GM21619 (cell line): ENCODE measurements around the gene ACOT9.
"Not testable (repeated sequence)": the region's sequence is repeated elsewhere in the genome, so short reads cannot be mapped to it uniquely, and the experiment has no call there.

Experiments used
- ATAC-seq: cut with Tn5 transposase; IDR thresholded peaks from one replicate; pipeline ENCODE4 v1.9.1; 2021; ENCODE audit not compliant: unreplicated experiment

Gene ACOT9, protein sequence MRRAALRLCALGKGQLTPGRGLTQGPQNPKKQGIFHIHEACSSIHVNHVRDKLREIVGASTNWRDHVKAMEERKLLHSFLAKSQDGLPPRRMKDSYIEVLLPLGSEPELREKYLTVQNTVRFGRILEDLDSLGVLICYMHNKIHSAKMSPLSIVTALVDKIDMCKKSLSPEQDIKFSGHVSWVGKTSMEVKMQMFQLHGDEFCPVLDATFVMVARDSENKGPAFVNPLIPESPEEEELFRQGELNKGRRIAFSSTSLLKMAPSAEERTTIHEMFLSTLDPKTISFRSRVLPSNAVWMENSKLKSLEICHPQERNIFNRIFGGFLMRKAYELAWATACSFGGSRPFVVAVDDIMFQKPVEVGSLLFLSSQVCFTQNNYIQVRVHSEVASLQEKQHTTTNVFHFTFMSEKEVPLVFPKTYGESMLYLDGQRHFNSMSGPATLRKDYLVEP

DNA sequence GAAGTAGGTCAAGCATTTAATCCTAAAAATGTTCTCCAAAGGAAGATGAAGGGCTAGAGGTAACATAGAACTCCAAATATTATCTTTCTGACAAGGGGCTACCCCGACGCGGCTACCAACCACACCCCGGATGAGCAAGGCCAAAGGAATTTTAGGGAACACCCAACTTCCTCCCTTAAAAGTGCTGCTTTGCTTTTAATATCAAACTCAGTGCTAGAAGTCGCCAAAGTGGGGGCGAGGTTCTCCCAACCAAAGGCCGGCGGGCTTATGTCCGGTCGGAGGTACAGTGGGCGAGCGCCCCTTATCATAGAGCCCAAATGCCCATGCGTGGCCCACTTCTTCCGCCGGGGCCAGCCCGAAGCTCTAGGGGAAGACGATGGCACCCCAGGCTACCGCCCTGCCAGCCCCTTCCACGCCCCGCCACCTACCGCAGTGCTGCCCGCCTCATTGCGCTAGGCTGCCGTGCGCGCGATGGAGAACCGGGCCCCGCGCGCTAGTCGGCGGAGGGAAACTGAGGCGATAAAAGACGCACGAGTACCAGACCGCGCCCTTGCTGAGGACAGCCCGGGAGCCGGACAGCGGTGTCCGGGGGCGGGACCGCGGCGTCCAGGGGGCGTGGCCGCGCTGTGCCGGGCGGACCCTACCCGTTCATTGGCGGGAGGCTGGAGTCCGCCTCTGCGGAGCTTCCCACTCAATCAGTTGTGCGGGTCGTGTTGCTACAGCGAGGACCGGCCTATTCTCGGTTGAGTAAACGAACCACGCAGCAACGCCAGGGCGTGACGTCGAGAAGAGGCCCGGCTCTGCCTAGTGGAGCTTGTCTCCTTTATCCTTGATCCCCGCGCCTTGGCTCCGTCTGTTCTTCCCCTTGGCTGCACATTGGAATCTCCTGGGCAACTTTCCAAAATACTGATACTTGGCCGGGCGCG lies at the start of gene ACOT9:
ACOT9 (minus strand) TSS at position 580 of the 926 bp plus-strand sequence; CDS start at position 448, 132 bp downstream.
- ATAC-seq: peak; percentile 95

- ATAC-seq: no peak
Measured at GRCh38 chrX:23790155-23790497, 47.0 kb upstream of the ACOT9 start.

DNA sequence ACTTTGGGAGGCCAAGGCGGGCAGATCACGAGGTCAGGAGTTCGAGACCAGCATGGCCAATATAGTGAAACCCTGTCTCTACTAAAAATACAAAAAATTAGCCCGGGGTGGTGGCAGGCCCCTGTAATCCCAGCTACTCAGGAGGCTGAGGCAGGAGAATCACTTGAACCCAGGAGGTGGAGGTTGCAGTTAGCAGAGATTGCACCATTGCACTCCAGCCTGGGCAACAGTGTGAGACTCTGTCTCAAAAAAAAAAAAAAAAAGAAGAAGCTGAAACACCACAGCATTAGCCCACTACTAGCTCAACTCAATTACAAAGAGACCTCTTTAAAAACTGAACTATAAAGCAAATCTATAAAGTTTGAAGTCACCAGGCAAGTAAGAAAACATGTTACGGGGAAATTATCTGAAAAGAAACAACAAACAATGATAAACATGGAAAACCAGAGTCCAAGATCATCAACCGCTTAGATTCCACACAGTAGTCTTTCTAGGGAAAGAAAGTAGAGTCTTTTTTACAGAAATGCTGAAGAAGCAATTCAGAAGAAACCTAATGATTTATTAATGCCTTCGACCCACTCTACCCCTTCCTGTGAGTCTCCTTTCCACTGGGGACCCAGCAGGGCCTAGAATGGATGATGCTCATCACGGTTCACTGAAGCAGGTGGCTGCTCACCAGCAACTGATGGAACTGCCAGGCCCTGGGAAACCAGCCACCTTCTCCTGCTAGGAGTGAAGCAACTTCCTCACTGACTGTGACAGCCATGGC lies 46.5 kb upstream of the ACOT9 start:
- no peak for ATAC-seq

DNA sequence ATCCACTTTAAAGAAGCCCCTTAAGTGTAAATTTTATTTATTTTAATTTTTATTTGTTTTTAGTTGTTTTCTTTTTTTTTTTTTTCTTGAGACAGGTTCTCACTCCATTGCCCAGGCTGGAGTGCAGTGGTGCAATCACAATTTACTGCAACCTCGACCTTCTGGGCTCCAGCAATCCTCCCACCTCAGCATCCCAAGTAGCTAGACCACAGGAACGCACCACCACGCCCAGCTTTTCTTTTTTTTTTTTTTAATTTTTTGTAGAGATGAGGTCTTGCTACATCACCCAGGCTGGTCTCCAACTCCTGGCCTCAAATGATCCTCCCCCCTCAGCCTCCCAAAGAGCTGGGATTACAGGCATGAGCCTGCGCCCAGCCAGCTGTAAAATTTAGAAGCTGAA lies 45.9 kb upstream of the ACOT9 start:
- no peak for ATAC-seq

GRCh38 chrX:23788521-23788920 lies 45.4 kb upstream of the ACOT9 start:
- peak; percentile 57 for ATAC-seq

DNA sequence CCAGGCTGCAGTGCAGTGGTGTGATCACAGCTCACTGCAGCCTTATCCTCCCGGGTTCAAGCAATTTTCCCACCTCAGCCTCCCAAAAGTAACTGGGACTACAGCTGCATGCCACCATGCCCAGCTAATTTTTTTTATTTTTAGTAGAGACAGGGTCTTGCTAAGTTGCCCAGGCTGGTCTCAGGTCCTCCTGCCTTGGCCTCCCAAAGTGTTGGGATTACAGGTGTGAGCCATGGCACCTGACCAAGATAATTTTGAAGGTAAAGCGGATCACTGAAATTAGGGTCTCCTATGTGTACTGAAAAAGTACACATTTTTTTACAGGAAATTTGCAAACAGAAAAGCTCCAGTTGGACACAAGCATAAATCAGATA lies 44.7 kb upstream of the ACOT9 start:
- ATAC-seq: no peak

- no peak for ATAC-seq
Measured at GRCh38 chrX:23786268-23786815, 43.3 kb upstream of the ACOT9 start.

DNA sequence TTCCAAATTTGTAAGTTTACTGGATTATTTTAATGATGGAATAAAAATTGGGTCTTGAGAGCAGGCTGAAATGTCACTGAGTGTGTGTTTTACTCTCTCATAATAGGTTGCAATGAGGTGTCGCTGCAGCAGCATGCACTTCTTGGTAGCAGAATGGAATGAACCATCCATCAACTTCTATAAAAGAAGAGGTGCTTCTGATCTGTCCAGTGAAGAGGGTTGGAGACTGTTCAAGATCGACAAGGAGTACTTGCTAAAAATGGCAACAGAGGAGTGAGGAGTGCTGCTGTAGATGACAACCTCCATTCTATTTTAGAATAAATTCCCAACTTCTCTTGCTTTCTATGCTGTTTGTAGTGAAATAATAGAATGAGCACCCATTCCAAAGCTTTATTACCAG lies 42.5 kb upstream of the ACOT9 start:
- no peak for ATAC-seq

DNA sequence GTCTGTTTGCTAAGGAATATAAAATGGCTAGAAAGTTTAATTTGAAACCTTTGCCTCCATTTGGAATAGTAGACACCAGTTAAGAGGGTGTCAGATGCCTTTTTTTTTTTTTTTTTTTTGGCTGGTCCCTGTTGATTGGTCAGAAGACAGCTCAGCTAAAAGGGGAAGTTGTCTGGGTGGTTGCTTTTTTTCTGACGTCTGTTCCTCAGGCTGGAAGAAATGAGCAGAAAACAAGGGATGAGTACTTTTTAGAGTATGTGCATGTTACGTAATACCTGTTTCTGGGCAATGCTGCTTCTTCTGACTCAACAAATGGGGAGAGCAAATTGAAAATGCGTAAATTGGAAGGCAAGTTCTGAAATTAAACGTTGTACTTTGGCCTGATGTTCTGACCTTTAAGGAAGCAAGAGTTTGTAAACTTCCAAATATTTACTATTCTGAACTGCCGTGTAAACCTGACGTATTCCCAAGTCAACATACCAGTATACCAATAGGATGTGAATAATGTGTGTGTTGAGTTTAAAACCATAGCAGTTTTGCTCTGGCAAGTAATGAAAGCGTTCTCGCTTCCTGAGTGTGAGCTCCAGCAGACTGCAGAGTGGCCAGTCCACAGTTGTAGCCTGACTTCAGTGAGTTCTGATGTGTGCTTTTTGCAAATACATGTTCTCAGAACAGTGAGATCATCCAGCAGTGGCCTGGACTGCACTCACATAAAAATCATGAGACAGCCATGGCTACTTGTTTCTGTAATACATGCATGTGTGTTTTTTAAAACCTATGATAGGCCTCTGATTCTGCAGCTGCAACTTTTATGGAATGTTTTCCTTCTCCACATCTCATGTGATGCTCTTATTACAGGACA lies 41.6 kb upstream of the ACOT9 start:
- no peak for ATAC-seq

DNA sequence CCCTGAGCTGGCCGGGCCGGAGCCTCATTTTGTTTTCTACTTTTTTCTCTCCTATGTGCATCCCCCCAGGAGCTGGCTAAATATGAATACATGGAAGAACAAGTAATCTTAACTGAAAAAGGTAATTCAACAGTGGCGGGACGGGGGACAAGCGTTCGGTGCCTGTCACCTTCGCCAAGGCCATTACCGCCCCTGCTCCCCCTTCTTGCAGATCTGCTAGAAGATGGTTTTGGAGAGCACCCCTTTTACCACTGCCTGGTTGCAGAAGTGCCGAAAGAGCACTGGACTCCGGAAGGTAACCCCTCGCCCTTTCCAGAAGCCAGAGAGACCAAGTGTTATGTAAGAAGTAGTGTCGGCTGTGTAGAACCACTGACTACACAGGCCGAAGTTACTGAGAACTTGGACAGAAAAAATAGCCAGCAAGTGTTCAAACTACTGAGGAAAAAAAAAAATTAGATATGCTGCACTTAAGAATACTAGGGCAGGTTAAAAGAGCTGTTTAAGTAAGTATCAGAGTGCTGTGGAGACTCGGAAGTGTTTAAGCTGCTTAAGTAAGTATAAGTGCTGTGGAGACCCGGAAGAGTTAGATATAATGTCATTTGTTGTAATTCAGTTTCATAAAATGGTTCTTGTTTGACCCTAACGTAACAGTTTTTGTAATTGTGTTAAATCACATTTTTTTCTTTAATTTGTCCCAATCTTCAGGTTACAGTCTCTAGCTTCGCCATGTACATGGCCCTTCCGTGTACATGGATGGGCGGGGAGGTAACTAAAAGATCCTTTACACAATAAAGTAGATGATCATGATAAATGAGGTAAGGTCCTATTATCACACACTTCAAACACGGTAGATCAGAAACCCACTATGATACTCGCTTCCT lies 40.8 kb upstream of the ACOT9 start:
- no peak for ATAC-seq

DNA sequence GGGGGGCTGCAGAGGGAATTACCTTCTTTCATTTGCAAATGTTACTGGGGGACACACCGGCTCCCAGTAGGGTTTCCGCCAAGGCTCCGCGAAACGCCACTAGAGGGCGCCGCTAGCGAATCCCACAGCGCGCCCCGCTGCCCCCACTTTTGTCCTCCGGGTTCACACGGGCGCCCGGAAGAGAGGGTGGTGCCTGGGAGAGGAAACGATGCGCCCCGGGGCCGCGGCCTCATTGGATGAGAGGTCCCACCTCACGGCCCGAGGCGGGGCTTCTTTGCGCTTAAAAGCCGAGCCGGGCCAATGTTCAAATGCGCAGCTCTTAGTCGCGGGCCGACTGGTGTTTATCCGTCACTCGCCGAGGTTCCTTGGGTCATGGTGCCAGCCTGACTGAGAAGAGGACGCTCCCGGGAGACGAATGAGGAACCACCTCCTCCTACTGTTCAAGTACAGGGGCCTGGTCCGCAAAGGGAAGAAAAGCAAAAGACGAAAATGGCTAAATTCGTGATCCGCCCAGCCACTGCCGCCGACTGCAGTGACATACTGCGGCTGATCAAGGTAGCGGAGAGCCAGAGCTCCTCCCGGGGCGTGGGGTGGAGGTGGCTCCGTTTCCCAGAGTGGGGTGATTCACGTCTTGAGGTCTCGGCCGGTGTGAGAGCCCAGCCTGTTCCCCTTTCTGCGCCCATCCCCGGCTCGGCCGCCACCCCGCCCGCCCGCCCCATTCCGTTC lies 40.0 kb upstream of the ACOT9 start, which contains the start of gene SAT1:
SAT1 (plus strand) TSS at position 311 of the 726 bp plus-strand sequence; CDS start at position 490, 179 bp downstream.
- peak; percentile 87 for ATAC-seq

DNA sequence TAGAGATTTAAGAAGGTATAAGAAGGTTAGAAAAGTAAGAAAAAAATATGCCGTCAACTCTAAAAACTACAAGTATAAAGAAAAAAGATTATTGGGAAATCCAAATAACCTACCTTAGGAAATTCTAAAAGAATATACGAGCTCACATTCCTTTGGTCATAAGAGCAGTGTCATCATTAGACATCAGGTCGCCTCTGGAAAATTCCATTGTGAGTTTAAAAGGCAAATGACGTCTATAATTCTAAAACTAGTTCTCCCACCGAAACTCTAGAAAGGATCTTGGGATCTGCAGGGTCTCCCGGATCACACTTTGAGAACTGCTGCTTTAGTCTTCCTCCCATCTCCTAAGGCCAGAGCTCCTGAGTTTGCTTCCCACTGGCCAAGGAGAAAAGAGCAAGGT lies 39.4 kb upstream of the ACOT9 start:
- ATAC-seq: no peak

GRCh38 chrX:23779025-23779424 lies 35.9 kb upstream of the ACOT9 start:
- no peak for ATAC-seq

DNA sequence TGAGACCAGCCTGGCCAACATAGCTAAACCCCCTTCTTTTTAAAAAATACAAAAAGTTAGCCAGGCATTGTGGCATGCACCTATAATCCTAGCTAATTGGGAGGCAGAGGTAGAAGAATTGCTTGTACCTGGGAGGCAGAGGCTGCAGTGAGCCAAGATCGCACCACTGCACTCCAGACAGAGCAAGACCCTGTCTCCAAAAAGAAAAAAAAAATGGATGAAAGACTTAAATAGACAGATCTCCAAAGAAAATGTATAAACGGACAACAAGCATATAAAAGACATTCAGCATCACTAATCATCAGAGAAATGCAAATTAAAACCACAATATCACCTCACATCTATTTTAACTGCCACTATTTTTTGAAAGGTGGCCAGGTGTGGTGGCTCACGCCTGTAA lies 33.3 kb upstream of the ACOT9 start:
- ATAC-seq: no peak

GRCh38 chrX:23773601-23774175 lies 30.6 kb upstream of the ACOT9 start:
- peak; percentile 87 for ATAC-seq

- not testable (repeated sequence) for ATAC-seq
Measured at GRCh38 chrX:23771086-23771485, 28.0 kb upstream of the ACOT9 start.

DNA sequence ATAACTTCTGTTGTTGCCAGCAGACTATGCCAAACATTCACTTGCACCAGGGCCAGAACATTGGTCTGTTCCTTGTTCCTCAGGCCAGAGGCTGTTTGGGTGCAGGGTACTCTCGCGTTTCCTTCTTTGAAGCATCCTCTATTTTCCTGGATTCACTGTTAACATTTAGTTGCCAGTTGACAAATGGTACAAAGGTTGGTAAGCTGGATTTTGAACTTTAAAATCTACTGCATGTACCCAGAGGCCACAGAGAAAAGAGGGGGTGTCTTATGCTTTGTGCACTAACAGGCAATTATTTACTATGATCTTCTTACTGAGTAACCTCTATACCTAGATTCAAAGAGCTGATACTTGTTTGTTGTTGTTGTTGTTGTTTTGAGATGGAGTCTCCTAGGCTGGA lies 27.1 kb upstream of the ACOT9 start:
- no peak for ATAC-seq
